ENCODE measurements around the gene METTL9.

GRCh38 chr16:21637032-21637968 is 37.9 kb downstream of the METTL9 start:
- TF ChIP-seq, protein P1, sequence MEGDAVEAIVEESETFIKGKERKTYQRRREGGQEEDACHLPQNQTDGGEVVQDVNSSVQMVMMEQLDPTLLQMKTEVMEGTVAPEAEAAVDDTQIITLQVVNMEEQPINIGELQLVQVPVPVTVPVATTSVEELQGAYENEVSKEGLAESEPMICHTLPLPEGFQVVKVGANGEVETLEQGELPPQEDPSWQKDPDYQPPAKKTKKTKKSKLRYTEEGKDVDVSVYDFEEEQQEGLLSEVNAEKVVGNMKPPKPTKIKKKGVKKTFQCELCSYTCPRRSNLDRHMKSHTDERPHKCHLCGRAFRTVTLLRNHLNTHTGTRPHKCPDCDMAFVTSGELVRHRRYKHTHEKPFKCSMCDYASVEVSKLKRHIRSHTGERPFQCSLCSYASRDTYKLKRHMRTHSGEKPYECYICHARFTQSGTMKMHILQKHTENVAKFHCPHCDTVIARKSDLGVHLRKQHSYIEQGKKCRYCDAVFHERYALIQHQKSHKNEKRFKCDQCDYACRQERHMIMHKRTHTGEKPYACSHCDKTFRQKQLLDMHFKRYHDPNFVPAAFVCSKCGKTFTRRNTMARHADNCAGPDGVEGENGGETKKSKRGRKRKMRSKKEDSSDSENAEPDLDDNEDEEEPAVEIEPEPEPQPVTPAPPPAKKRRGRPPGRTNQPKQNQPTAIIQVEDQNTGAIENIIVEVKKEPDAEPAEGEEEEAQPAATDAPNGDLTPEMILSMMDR (conservative IDR thresholded peaks at IDR 0.05), result no peak
- no peak for TF ChIP-seq ZFX (IDR thresholded peaks at IDR 0.05)
